ENCODE results near the gene MCF2L2. TPM values are rescaled to one million over a fixed set of nuclear protein-coding genes. Genes with fewer than 3 reads are reported as not detected.

The MCF2L2 gene
- total and polyA plus RNA-seq, 2 donors (not counting 3 experiments of a cell fraction or from before 2014, with no cell fraction given) = 0.15 to 1.1 TPM

GRCh38 chr3:183159333-183159732 lies 269.1 kb downstream of the MCF2L2 start:
- FAIRE-seq = no peak
- no peak overlapping the region for H3K4me2 ChIP-seq (ENCODE audit: insufficient read depth, low read length)
- no peak overlapping the region for H2AFZ ChIP-seq (ENCODE audit: low read depth, low read length)
- DNase-seq (ENCODE audit: low read depth, low spot score) = no peak
- H3K27ac ChIP-seq (ENCODE audit: insufficient read depth, low read depth, low read length) = no peak overlapping the region
- no peaks in the 10 kb centered on the region for H3K9me3 ChIP-seq (replicated peaks; ENCODE audit: control insufficient read depth, insufficient read depth, low read length)
- H3K4me1 ChIP-seq (ENCODE audit: control insufficient read depth, extremely low read depth, insufficient read depth, low read length) = peaks cover 19% of the 10 kb centered on the region
- no peaks in the 10 kb centered on the region for H3K9me1 ChIP-seq (replicated peaks; ENCODE audit: control insufficient read depth, extremely low read depth, insufficient read depth, low read length)
- H3K27me3 ChIP-seq (ENCODE audit: control insufficient read depth in 2 of 2, insufficient read depth in 2 of 2, low read length in 2 of 2) = no peaks in the 10 kb centered on the region
- dilution Hi-C loops (cut with MboI; ENCODE audit: extremely low pct_ligation_motif_present, low sequenced_read_pairs) (no loop called here), intact Hi-C loops (cut with micrococcal nuclease) (no loop called here)
- POLR2A ChIA-PET = no interaction called here
- H4K20me1 ChIP-seq (replicated peaks; ENCODE audit: control insufficient read depth, extremely low read depth, insufficient read depth, low read length) = no peaks in the 10 kb centered on the region
- H3K4me3 ChIP-seq (replicated peaks in 1 of 3; ENCODE audit: insufficient read depth in 1 of 3, low read depth in 1 of 3, low read length in 3 of 3) = no peak overlapping the region
- TF ChIP-seq CTCF (IDR thresholded peaks at IDR 0.05; ENCODE audit: extremely low read depth in 1 of 2, insufficient read depth in 1 of 2, low read depth in 1 of 2, low read length in 2 of 2) (peak; percentile 14 to 24), FOS (IDR thresholded peaks at IDR 0.05; ENCODE audit: borderline replicate concordance, insufficient read depth, low read length) (no peak)
- CTCF ChIA-PET = interaction anchor here (0.6 to 1.8 kb wide), 5 partner anchors 20 to 223 kb away, joined by 3 to 7 read pairs (median 3); no protein-coding TSS in a partner anchor
- BruUV-seq (replicated peaks) = no TSS peak
- no peak overlapping the region for H3K9ac ChIP-seq (replicated peaks; ENCODE audit: extremely low read depth, insufficient read depth, low read length)
- H3K79me2 ChIP-seq (ENCODE audit: control insufficient read depth, insufficient read depth, low read length) = no peaks in the 10 kb centered on the region
- no peaks in the 10 kb centered on the region for H3K36me3 ChIP-seq (ENCODE audit: control insufficient read depth in 2 of 2, extremely low read depth in 1 of 2, insufficient read depth in 2 of 2, low read length in 2 of 2)

- TF ChIP-seq CTCF (IDR thresholded peaks at IDR 0.05; ENCODE audit: extremely low read depth in 1 of 2, insufficient read depth in 1 of 2, low read depth in 1 of 2, low read length in 2 of 2) (no peak), POLR2AphosphoS5 (IDR thresholded peaks at IDR 0.05; ENCODE audit: insufficient read depth, low read depth, low read length) (no peak), POLR2A (IDR thresholded peaks at IDR 0.05; ENCODE audit: low read depth, low read length) (no peak), FOS (IDR thresholded peaks at IDR 0.05; ENCODE audit: borderline replicate concordance, insufficient read depth, low read length) (no peak), EZH2 (IDR thresholded peaks at IDR 0.05; ENCODE audit: borderline replicate concordance, low read depth, low read length, severe bottlenecking) (no peak), MAX (IDR thresholded peaks at IDR 0.05; ENCODE audit: insufficient read depth, insufficient read length) (no peak), MYC (IDR thresholded peaks at IDR 0.05; ENCODE audit: low read depth, low read length) (no peak), GATA2 (IDR thresholded peaks at IDR 0.05; ENCODE audit: insufficient read depth, insufficient read length, low read depth, low read length) (no peak), JUN (IDR thresholded peaks at IDR 0.05; ENCODE audit: borderline replicate concordance, insufficient read depth, insufficient read length, low read depth) (no peak)
- H3K27ac ChIP-seq (ENCODE audit: insufficient read depth, low read depth, low read length) = no peak overlapping the region
- no peak for DNase-seq (ENCODE audit: low read depth, low spot score)
- ChIA-PET CTCF (interaction anchor here (0.7 kb wide), 1 partner anchor 26 kb away, joined by 3 read pairs; no protein-coding TSS in a partner anchor), POLR2A (no interaction called here)
- peaks cover 19% of the 10 kb centered on the region for H3K4me1 ChIP-seq (ENCODE audit: control insufficient read depth, extremely low read depth, insufficient read depth, low read length)
- H3K9ac ChIP-seq (replicated peaks; ENCODE audit: extremely low read depth, insufficient read depth, low read length) = no peak overlapping the region
- no peaks in the 10 kb centered on the region for H3K9me3 ChIP-seq (replicated peaks; ENCODE audit: control insufficient read depth, insufficient read depth, low read length)
- no peak overlapping the region for H3K4me2 ChIP-seq (ENCODE audit: insufficient read depth, low read length)
- dilution Hi-C loops (cut with MboI; ENCODE audit: extremely low pct_ligation_motif_present, low sequenced_read_pairs) = no loop called here
- intact Hi-C loops (cut with micrococcal nuclease) = no loop called here
- no TSS peak for BruUV-seq (replicated peaks)
- peak; percentile 55 for FAIRE-seq
- no peaks in the 10 kb centered on the region for H3K27me3 ChIP-seq (ENCODE audit: control insufficient read depth in 2 of 2, insufficient read depth in 2 of 2, low read length in 2 of 2)
- H3K9me1 ChIP-seq (replicated peaks; ENCODE audit: control insufficient read depth, extremely low read depth, insufficient read depth, low read length) = no peaks in the 10 kb centered on the region
- H2AFZ ChIP-seq (ENCODE audit: low read depth, low read length) = no peak overlapping the region
- no peak overlapping the region for H3K4me3 ChIP-seq (replicated peaks in 1 of 3; ENCODE audit: insufficient read depth in 1 of 3, low read depth in 1 of 3, low read length in 3 of 3)
- H3K36me3 ChIP-seq (ENCODE audit: control insufficient read depth in 2 of 2, extremely low read depth in 1 of 2, insufficient read depth in 2 of 2, low read length in 2 of 2) = no peaks in the 10 kb centered on the region
- no peaks in the 10 kb centered on the region for H3K79me2 ChIP-seq (ENCODE audit: control insufficient read depth, insufficient read depth, low read length)
- H4K20me1 ChIP-seq (replicated peaks; ENCODE audit: control insufficient read depth, extremely low read depth, insufficient read depth, low read length) = no peaks in the 10 kb centered on the region
Measured at GRCh38 chr3:183158551-183159006, 269.8 kb downstream of the MCF2L2 start.
